Tibial nerve (tissue), 3 donors: Measurements from ENCODE around the gene TGFB1I1.

Experiments used
- POLR2A ChIP-seq, 2 donors: fragments of 450-650 bp; IDR thresholded peaks; one replicate each; pipeline ENCODE4 v1.6.1; 2017; ENCODE audit warnings: antibody characterized with exemption in 2 of 2, mild to moderate bottlenecking in 2 of 2, moderate library complexity in 2 of 2
- TF ChIP-seq, protein P1 (sequence below), 5 experiments: fragments of 200-600 bp in 3 of 5; fragments of 450-650 bp in 2 of 5; sonication (generic) in 3 of 5; IDR thresholded peaks; one replicate each; pipeline ENCODE4 v1.5.1; 2016 to 2019; ENCODE audit warnings: antibody characterized with exemption in 5 of 5, mild to moderate bottlenecking in 3 of 5, moderate library complexity in 2 of 5

DNA sequence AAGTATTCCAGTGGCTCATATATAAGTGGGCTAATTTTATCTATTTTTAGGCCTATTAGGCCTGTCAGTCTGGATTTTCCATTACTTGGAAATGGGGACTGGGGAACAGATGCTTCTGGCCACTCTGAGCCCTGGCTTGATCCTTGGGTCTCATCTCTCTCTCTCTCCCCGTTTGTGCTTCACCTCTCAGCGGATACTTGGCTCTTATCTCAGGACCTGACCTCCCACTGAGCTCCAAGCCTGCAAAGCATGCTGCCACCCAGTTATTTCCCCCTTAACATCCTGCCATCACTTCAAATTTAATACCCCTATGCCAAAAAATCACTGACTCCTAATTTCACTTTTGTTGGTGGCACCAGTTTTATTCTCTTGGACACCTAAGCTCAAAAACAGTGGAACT, 33.5 kb upstream of the TGFB1I1 start:
- TF ChIP-seq, protein P1, sequence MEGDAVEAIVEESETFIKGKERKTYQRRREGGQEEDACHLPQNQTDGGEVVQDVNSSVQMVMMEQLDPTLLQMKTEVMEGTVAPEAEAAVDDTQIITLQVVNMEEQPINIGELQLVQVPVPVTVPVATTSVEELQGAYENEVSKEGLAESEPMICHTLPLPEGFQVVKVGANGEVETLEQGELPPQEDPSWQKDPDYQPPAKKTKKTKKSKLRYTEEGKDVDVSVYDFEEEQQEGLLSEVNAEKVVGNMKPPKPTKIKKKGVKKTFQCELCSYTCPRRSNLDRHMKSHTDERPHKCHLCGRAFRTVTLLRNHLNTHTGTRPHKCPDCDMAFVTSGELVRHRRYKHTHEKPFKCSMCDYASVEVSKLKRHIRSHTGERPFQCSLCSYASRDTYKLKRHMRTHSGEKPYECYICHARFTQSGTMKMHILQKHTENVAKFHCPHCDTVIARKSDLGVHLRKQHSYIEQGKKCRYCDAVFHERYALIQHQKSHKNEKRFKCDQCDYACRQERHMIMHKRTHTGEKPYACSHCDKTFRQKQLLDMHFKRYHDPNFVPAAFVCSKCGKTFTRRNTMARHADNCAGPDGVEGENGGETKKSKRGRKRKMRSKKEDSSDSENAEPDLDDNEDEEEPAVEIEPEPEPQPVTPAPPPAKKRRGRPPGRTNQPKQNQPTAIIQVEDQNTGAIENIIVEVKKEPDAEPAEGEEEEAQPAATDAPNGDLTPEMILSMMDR (IDR thresholded peaks at IDR 0.05), result no peak
- TF ChIP-seq POLR2A (IDR thresholded peaks at IDR 0.05), result no peak
